Measurements from ENCODE around the gene EPN1.

GRCh38 chr19:55671054-55671378 is 4.0 kb upstream of the EPN1 start:
- no peak for TF ChIP-seq POLR2A (IDR thresholded peaks at IDR 0.05; ENCODE audit: control extremely low read depth in 1 of 2, low read depth in 2 of 2, low read length in 2 of 2)
- TF ChIP-seq GABPA (IDR thresholded peaks at IDR 0.05; ENCODE audit: borderline replicate concordance, insufficient read depth, low read length), result no peak
- no peak for TF ChIP-seq JUND (IDR thresholded peaks at IDR 0.05; ENCODE audit: low read length)
- no peak for TF ChIP-seq CTCF (IDR thresholded peaks at IDR 0.05; ENCODE audit: control extremely low read depth in 1 of 3, insufficient read depth in 1 of 3, low read depth in 1 of 3, low read length in 3 of 3)
- no peak for TF ChIP-seq CBX8 (IDR thresholded peaks at IDR 0.05; ENCODE audit: borderline replicate concordance, low read depth, low read length)
- TF ChIP-seq MAX (IDR thresholded peaks at IDR 0.05), result no peak
- no peak for TF ChIP-seq PHF8 (conservative IDR thresholded peaks at IDR 0.05; ENCODE audit: low read depth, low read length)
- no peak for TF ChIP-seq USF2 (IDR thresholded peaks at IDR 0.05; ENCODE audit: low read length)
- TF ChIP-seq EZH2 (IDR thresholded peaks at IDR 0.05; ENCODE audit: low read depth, low read length, severe bottlenecking), result no peak
- no peak for TF ChIP-seq BCL11A (IDR thresholded peaks at IDR 0.05; ENCODE audit: low read depth in 2 of 2, low read length in 2 of 2)

Measured in H1 (cell line).